ENCODE results near the gene DCTN3.
A peak's percentile ranks its signal among the peaks of the same experiment; 100 is the strongest.

DCTN3 gene

GRCh38 chr9:34620061-34620994 is at the start of gene DCTN3:
TSS of gene DCTN3 (minus strand) at chr9:34620495. CDS start at chr9:34620464, 31 bp downstream.
- peak; percentile 95 for DNase-seq

GRCh38 chr9:34665381-34666250 is 45.3 kb upstream of the DCTN3 start:
- peak; percentile 90 for DNase-seq

DNA sequence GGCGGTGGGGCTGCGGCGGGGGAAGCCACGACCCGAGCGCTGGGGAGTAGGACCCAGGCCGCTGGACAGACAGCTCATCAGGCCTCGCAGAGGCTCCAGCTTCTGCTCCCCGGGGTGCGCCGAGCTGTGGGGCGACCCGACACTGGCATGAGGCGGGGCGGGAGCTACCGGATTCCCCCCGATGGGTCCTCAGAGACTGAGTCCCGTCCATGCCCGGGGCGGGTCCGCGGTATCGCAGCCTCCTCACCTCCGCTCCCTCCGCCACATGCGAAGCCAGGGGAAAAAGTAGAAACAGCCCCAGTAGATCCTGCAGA is 44.7 kb upstream of the DCTN3 start:
- no peak for DNase-seq

DNA sequence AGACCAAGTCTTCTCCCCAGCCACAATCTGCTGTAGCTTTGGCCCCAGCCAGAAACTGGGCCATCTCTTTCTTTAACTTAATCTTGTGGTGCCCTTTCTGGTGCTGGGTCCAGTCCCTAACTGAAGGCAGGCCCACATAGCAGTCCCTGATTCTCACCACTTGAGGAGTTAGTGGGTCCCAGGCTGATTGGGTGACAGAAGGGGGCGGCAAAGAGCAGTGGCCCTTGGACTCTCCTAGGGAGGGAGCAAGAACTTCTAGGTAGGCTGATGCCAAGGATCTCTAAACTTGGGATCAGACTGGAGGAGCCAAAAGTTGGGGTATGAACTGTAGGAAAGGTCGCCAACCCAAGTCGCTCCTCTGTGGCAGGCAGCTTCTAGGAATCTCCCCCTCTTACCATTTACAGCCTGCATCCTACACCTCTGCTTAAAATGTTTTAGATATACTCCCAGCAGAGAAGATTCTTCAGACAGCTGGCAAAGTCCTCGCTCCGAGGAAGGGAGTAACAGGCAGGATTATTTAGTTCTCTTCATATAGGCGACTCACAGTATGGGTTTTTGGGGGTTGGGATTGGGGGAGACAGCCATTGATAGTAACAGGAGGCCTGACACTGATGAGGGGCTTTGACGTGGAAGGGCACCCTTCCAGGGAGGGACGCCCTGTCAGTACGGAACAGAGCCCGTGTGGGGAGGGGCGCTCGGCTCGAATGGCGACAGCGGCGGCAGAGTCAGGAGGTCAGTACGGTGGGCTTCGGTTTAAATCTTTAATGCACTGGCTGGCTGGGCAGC is 44.2 kb upstream of the DCTN3 start:
- DNase-seq, result peak; percentile 79

- no peak for DNase-seq
Observed at GRCh38 chr9:34663303-34663605, 43.0 kb upstream of the DCTN3 start.

GRCh38 chr9:34662526-34663302 is 42.4 kb upstream of the DCTN3 start, which contains the start of gene CCL27:
TSS of gene CCL27 (minus strand) at chr9:34662657. CDS start at chr9:34662633, 24 bp downstream.
- no peak for DNase-seq

- no peak for DNase-seq
Observed at GRCh38 chr9:34659592-34660253, 39.4 kb upstream of the DCTN3 start.

DNA sequence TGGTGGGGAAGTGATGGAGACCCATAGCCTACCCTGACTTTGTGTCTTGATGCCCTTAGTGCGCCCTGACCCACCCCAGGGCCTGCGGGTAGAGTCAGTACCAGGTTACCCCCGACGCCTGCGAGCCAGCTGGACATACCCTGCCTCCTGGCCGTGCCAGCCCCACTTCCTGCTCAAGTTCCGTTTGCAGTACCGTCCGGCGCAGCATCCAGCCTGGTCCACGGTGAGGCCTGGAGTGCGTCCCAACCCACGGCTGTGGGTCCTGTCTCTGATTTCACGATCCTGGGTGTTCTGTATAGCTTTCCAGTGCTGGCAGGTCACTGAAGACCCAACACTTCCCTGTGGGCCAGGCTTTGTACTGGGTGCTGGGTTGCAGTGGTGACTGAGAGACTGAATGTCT is 38.2 kb upstream of the DCTN3 start:
- no peak for DNase-seq

- no peak for DNase-seq
Observed at GRCh38 chr9:34656992-34657391, 36.7 kb upstream of the DCTN3 start.

GRCh38 chr9:34655394-34655793 is 35.1 kb upstream of the DCTN3 start:
- DNase-seq, result no peak

DNA sequence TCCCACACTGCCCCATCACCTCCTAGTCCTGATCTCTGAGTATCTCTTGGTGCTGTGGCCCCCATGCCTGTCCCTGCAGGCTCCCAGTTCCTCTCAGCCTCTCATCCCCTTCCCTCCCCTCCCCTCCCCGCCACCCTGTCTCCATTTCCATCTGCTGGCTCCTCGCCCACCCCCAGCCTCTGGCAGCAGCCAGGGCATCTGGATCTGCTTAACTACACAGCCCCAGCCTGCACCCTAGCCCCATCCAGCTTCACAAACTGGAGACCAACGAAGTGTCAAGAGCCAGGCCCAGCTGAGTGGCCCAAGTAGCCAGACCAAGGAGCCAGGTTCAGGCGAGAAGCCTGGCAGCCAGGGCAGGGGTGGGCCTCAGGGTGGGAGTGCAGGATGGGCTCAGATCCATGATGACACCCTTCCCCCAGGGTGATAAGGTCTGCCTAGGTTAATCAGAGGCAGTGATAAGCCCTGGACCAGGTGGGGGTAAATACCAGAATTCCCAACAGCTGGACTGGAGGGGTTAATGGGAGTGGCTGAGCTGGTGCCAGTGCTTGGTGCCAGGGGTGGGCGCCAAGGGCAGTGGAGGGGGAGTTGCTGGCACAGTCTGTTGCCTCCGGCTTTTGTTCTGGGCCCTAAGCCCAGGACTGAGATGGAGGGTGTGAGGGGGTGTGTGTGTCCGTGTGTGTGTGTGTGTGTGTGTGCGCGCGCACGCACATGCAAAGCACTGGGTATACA is 34.2 kb upstream of the DCTN3 start:
- DNase-seq, result no peak

DNA sequence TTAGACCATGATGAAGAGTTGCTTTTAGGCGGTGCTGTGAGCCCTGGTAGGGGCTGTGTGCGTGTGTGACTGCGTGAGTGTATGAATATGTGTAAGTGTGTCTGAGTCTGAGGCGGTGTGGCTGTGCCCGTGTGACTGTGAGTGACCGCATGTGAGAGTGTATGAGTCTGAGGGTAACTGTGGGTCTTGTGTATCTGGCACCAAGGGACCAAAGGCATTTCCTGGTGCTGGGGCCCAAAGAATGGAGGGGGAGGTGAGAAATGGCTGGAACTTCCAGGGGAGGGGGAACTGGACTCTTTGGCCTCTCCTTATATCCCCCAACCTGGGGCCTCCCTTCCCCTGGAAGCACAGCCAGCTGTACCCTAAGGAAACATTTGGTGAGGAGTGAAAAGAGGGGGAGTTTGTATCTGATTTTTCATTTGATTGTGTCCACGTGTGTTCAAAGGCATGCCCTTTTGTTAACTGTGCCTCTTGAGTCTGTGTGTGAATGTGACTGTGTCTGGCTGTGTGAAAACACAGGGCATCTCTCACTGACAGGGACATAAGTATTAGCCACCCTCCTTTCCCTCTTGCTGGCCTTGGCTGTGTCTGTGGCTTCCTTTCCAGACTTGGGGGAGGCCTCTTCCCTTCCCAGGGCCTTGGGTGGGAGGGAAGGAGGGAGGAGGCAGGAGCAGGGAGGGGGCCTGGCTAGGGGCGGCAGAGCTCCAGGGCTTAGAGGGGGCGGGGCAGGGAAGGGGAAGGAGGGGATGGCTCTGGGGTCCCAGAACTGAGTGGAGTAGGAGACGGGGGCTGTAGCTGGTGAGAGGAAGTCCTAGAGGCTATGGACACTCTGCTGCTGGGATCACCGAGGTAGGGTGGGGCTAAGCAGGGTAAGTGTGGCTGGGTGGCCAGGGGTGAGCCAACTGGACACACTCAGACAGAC is 33.1 kb upstream of the DCTN3 start:
- no peak for DNase-seq

GRCh38 chr9:34652602-34653000 is 32.3 kb upstream of the DCTN3 start:
- DNase-seq, result no peak

DNA sequence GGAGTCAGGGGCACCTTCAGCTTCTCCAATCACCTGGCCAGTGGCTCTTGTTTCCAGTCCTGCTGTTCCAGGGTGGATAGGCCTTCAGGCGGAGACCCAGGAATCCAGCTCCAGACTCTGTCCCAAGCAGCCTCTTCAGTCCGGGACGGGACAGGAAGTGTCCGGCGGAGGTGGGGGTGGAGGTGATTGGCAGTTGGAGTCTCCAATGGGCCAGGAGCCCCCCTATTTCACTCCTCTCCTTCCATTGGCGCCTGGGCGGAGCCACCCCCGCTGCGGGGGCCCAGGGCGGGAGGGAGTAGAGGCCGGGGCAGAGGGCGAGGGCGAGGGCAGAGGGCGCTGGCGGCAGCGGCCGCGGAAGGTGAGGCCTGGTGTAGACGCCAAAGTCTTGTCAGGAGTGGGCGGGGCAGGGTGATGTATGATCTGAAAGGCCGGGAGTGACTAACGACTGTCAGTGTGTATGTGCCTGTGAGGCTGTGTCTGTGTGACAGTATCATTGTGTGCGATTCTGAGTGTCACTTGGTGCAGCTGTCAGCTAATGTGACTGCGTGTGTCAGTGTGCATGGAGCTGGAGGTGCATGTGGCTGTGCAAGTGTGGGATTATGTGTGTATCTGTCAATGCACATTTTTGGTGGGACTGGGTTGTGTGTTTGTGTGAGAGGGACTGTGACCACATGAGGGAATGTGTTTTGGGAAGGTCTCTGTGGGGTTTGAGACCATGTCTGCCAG is 31.7 kb upstream of the DCTN3 start, which contains the start of gene IL11RA:
TSS of gene IL11RA (plus strand) at position 310 of the 726 bp plus-strand sequence. CDS start 3,033 bp downstream, outside the sequence.
- DNase-seq, result peak; percentile 92

- DNase-seq, result no peak
Observed at GRCh38 chr9:34651321-34651720, 31.0 kb upstream of the DCTN3 start.

DNA sequence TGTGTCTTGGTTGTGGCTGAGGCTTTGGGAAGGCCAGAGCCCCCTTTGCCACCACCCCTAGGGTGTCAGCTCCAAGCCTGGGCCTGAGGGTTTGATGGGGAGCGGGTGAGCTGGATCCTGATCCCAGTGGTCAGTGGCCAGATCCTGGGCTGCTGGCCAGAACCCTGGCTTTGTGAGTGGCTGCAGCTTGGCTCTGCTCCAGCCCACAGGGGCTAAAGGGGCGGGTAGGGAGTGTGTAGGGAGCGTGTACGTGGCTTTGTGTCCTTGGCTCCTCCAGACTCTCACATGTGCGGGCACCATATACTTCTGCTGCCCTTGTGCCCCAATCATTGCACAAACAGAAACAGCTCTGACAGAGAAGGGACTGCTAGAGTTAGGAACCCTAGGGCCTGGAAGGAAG is 30.5 kb upstream of the DCTN3 start:
- no peak for DNase-seq

DNA sequence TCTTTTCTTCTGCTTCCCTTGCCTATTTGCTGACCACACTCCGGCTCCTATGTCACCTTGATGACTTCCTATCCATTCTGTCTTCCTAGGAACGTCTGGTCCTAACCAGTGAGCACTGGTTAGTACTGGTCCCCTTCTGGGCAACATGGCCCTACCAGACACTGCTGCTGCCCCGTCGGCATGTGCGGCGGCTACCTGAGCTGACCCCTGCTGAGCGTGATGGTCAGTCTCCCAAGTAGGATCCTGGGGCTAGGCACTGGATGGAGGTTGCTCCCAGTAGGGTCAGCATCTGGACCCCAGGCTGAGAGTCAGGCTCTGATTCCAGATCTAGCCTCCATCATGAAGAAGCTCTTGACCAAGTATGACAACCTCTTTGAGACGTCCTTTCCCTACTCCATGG is 28.4 kb upstream of the DCTN3 start:
- DNase-seq, result no peak

- DNase-seq, result no peak
Observed at GRCh38 chr9:34647651-34648050, 27.4 kb upstream of the DCTN3 start.

DNA sequence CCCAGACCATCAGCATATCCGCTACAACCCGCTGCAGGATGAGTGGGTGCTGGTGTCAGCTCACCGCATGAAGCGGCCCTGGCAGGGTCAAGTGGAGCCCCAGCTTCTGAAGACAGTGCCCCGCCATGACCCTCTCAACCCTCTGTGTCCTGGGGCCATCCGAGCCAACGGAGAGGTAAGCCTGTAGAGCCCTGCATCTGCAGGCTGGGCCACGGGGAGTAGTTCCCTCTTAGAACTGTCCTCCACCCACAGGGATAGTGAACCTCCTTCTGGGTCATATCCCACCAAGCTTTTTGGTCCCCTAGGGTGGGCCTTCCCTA is 26.7 kb upstream of the DCTN3 start:
- DNase-seq, result no peak
